HepG2 (cell line): ENCODE data around the gene SNX15. TPM values are rescaled to one million over a fixed set of nuclear protein-coding genes. Genes with fewer than 3 reads are reported as not detected.

ENCODE experiments used
- AGO1 ChIP-seq: fragments of 200-400 bp; formaldehyde crosslinking; IDR thresholded peaks from 2 replicates; pipeline ENCODE4 v1.6.1; 2017; ENCODE audit warnings: mild to moderate bottlenecking, low read depth, low read length, moderate library complexity; ENCODE audit not compliant: poor library complexity, severe bottlenecking
- ATM ChIP-seq: fragments of 450-650 bp; IDR thresholded peaks from 2 replicates; pipeline ENCODE4 v1.7.1; 2017; ENCODE audit warnings: mild to moderate bottlenecking, borderline replicate concordance
- FOXP1 ChIP-seq, 2 experiments: fragments of 450-650 bp in 1 of 2; IDR thresholded peaks; 2 replicates each; pipeline ENCODE4 v1.6.1; 2017 to 2018; ENCODE audit warnings: antibody characterized with exemption in 1 of 2
- GATA4 ChIP-seq: sonication (generic); IDR thresholded peaks from 2 replicates; pipeline ENCODE4 v1.6.1; 2016; ENCODE audit warnings: antibody characterized with exemption, low read depth, borderline replicate concordance
- GRHL1 ChIP-seq: sonication (generic); formaldehyde crosslinking; conservative IDR thresholded peaks from 2 replicates; pipeline ENCODE4 v1.8.0; 2022; ENCODE audit warnings: missing genetic modification reagents
- HMGA1 ChIP-seq: sonication (generic); formaldehyde crosslinking; conservative IDR thresholded peaks from 2 replicates; pipeline ENCODE4 v1.4.0; 2020; ENCODE audit warnings: missing genetic modification reagents
- MTF1 ChIP-seq: sonication (generic); formaldehyde crosslinking; IDR thresholded peaks from 2 replicates; pipeline ENCODE4 v1.5.0; 2020; ENCODE audit warnings: missing genetic modification reagents
- NCOA5 ChIP-seq: sonication (generic); formaldehyde crosslinking; IDR thresholded peaks from 2 replicates; pipeline ENCODE4 v1.4.0; 2020; ENCODE audit warnings: missing genetic modification reagents
- NPAS2 ChIP-seq: sonication (generic); formaldehyde crosslinking; IDR thresholded peaks from 2 replicates; pipeline ENCODE4 v1.8.0; 2022; ENCODE audit warnings: mild to moderate bottlenecking, missing genetic modification reagents, borderline replicate concordance
- PHF21A ChIP-seq: sonication (generic); formaldehyde crosslinking; IDR thresholded peaks from 2 replicates; pipeline ENCODE4 v1.5.0; 2020; ENCODE audit warnings: mild to moderate bottlenecking, missing genetic modification reagents
- PITX1 ChIP-seq: sonication (generic); formaldehyde crosslinking; IDR thresholded peaks from 2 replicates; pipeline ENCODE4 v1.5.1; 2020; ENCODE audit warnings: mild to moderate bottlenecking, missing genetic modification reagents
- RARA ChIP-seq: IDR thresholded peaks from 2 replicates; pipeline ENCODE4 v1.6.1; 2016; ENCODE audit warnings: missing genetic modification reagents, missing compliant biosample characterization
- SKIL ChIP-seq: sonication (generic); formaldehyde crosslinking; IDR thresholded peaks from 2 replicates; pipeline ENCODE4 v1.8.0; 2022; ENCODE audit warnings: missing genetic modification reagents, mild to moderate bottlenecking, moderate library complexity, borderline replicate concordance
- XRCC5 ChIP-seq: fragments of 200-400 bp; formaldehyde crosslinking; optimal IDR thresholded peaks from 2 replicates; pipeline ENCODE3; 2017; ENCODE audit warnings: mild to moderate bottlenecking, low read length
- ZFP82 ChIP-seq: sonication (generic); formaldehyde crosslinking; IDR thresholded peaks from 2 replicates; pipeline ENCODE4 v1.5.1; 2020; ENCODE audit warnings: mild to moderate bottlenecking, missing genetic modification reagents, borderline replicate concordance
- ZNF205 ChIP-seq: IDR thresholded peaks from 2 replicates; pipeline ENCODE4 v1.6.1; 2018; ENCODE audit warnings: missing biosample characterization, missing genetic modification reagents
- ZNF629 ChIP-seq: sonication (generic); formaldehyde crosslinking; conservative IDR thresholded peaks from 2 replicates; pipeline ENCODE4 v1.5.0; 2020; ENCODE audit warnings: missing genetic modification reagents
- ZNF839 ChIP-seq: sonication (generic); formaldehyde crosslinking; IDR thresholded peaks from 2 replicates; pipeline ENCODE4 v1.4.0; 2020; ENCODE audit warnings: missing genetic modification reagents, mild to moderate bottlenecking, borderline replicate concordance
- ZNF841 ChIP-seq: sonication (generic); formaldehyde crosslinking; IDR thresholded peaks from 2 replicates; pipeline ENCODE4 v1.8.1; 2023; ENCODE audit warnings: missing genetic modification reagents, borderline replicate concordance
- polyA plus RNA-seq, 8 experiments: library from polyadenylated mRNA; depleted of rRNA in 3 of 8; stranded (reverse) in 7 of 8; unstranded in 1 of 8; fragments of >200 nt; fragmentation: Illumina TruSeq in 4 of 8; extraction: Trizol in 4 of 8; gene quantifications; 2 replicates each; pipeline versions ENCODE4 v1.2.1 to v1.2.3, GENCODE V29; 2011 to 2016; ENCODE audit warnings: low read depth in 4 of 8, missing spikeins in 1 of 8, mixed read lengths in 1 of 8; ENCODE audit not compliant: insufficient read depth in 1 of 8
- total RNA-seq, 5 experiments: library from RNA; depleted of rRNA; stranded (reverse); fragments of >200 nt; fragmentation: Illumina TruSeq; extraction: Trizol; gene quantifications; 2 replicates each; pipeline ENCODE4 v1.2.3, GENCODE V29; 2016; ENCODE audit warnings: low read depth in 1 of 5

Gene SNX15
- total and polyA plus RNA-seq, 2 of the 13 experiments (the other 11 are each of a cell fraction or from before 2014, with no cell fraction given): 19.1 to 22.6 TPM

- TF ChIP-seq MTF1 (CRISPR knock-in tag) (no peak), SKIL (CRISPR knock-in tag) (no peak), AGO1 (no peak), ZNF841 (CRISPR knock-in tag) (no peak), RARA (CRISPR knock-in tag) (no peak; the same call in 1 of the 2 replicates), XRCC5 (peak; percentile 19), NPAS2 (no peak), PITX1 (CRISPR knock-in tag) (0 out of 2 replicates have a peak, but pooled peaks have one; percentile 30), PHF21A (CRISPR knock-in tag) (peak; percentile 94), ZNF205 (CRISPR knock-in tag) (0 out of 2 replicates have a peak, but pooled peaks have one; percentile 6), GRHL1 (CRISPR knock-in tag) (no peak), GATA4 (no peak), HMGA1 (CRISPR knock-in tag) (no peak), ZFP82 (CRISPR knock-in tag) (no peak; the same call in 1 of the 2 replicates), NCOA5 (CRISPR knock-in tag) (no peak), FOXP1 (IDR thresholded peaks at IDR 0.05) (no peak), FOXP1 (CRISPR knock-in tag; IDR thresholded peaks at IDR 0.05) (no peak), ZNF629 (CRISPR knock-in tag) (no peak), ZNF839 (CRISPR knock-in tag) (no peak), ATM (no peak)
Observed at GRCh38 chr11:65013888-65014725, 13.1 kb upstream of the SNX15 start, which contains the start of gene ARL2 (continued).
